Measurements from ENCODE around the gene GMDS.

Gene GMDS

GRCh38 chr6:2035826-2036709 lies 209.3 kb downstream of the GMDS start:
- no peak for DNase-seq (ENCODE audit: low spot score)

GRCh38 chr6:2035046-2035445 lies 210.4 kb downstream of the GMDS start:
- DNase-seq (ENCODE audit: low spot score), result no peak

GRCh38 chr6:2034256-2034655 lies 211.1 kb downstream of the GMDS start:
- DNase-seq (ENCODE audit: low spot score), result no peak

- DNase-seq (ENCODE audit: low spot score), result no peak
Measured at GRCh38 chr6:2033544-2033943, 211.9 kb downstream of the GMDS start.

GRCh38 chr6:2030682-2031244 lies 214.6 kb downstream of the GMDS start:
- no peak for DNase-seq (ENCODE audit: low spot score)

GRCh38 chr6:2029952-2030351 lies 215.5 kb downstream of the GMDS start:
- no peak for DNase-seq (ENCODE audit: low spot score)

- no peak for DNase-seq (ENCODE audit: low spot score)
Measured at GRCh38 chr6:2029130-2029794, 216.1 kb downstream of the GMDS start.

GRCh38 chr6:2028457-2029038 lies 216.9 kb downstream of the GMDS start:
- DNase-seq (ENCODE audit: low spot score), result no peak

- DNase-seq (ENCODE audit: low spot score), result no peak
Measured at GRCh38 chr6:2026133-2026532, 219.3 kb downstream of the GMDS start.

GRCh38 chr6:2021713-2022125 lies 223.7 kb downstream of the GMDS start:
- DNase-seq (ENCODE audit: low spot score), result no peak

GRCh38 chr6:2020909-2021308 lies 224.5 kb downstream of the GMDS start:
- no peak for DNase-seq (ENCODE audit: low spot score)

GRCh38 chr6:2019051-2019450 lies 226.4 kb downstream of the GMDS start:
- DNase-seq (ENCODE audit: low spot score), result no peak

- DNase-seq (ENCODE audit: low spot score), result no peak
Measured at GRCh38 chr6:2016040-2016439, 229.4 kb downstream of the GMDS start.

- no peak for DNase-seq (ENCODE audit: low spot score)
Measured at GRCh38 chr6:2008383-2008976, 236.9 kb downstream of the GMDS start.

GRCh38 chr6:2007165-2007564 lies 238.2 kb downstream of the GMDS start:
- DNase-seq (ENCODE audit: low spot score), result no peak

- no peak for DNase-seq (ENCODE audit: low spot score)
Measured at GRCh38 chr6:2004888-2005287, 240.5 kb downstream of the GMDS start.

- DNase-seq (ENCODE audit: low spot score), result no peak
Measured at GRCh38 chr6:2000962-2001361, 244.4 kb downstream of the GMDS start.

GRCh38 chr6:1997702-1998101 lies 247.7 kb downstream of the GMDS start:
- no peak for DNase-seq (ENCODE audit: low spot score)

GRCh38 chr6:1995636-1996035 lies 249.8 kb downstream of the GMDS start:
- DNase-seq (ENCODE audit: low spot score), result no peak

- DNase-seq (ENCODE audit: low spot score), result no peak
Measured at GRCh38 chr6:1993042-1993441, 252.4 kb downstream of the GMDS start.

GRCh38 chr6:1991332-1991878 lies 254.0 kb downstream of the GMDS start:
- no peak for DNase-seq (ENCODE audit: low spot score)

GRCh38 chr6:1988843-1989242 lies 256.6 kb downstream of the GMDS start:
- no peak for DNase-seq (ENCODE audit: low spot score)
